ENCODE results near the gene RFTN1. TPM values are rescaled to one million over a fixed set of nuclear protein-coding genes. Genes with fewer than 3 reads are reported as not detected.

Gene RFTN1
- total and polyA plus RNA-seq, 9 of the 15 experiments (the other 6 are each of a cell fraction or from before 2014, with no cell fraction given) = 0.08 to 0.51 (median 0.11) TPM; not detected in 6

DNA sequence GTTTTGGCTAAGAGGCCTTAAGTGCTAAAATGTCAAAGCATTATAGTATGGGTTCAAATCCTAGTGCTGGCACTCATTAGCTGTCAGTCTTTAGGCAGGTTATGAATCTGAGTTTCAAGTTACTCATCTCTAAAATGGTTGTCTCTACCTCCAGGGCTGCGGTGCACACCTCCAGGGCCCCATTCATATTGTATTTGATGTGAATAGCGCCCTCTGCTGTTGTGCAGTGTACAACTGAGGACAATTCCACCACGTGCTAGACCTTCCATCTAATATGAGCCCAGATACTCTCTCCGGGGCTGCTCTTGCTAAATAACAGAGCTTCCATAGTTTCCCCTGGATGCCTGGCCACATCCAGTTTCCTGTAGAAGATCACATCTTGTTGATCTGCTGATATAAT lies 194.2 kb downstream of the RFTN1 start (continued):
- TF ChIP-seq, protein P1, sequence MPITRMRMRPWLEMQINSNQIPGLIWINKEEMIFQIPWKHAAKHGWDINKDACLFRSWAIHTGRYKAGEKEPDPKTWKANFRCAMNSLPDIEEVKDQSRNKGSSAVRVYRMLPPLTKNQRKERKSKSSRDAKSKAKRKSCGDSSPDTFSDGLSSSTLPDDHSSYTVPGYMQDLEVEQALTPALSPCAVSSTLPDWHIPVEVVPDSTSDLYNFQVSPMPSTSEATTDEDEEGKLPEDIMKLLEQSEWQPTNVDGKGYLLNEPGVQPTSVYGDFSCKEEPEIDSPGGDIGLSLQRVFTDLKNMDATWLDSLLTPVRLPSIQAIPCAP (CRISPR knock-in tag; IDR thresholded peaks at IDR 0.05; ENCODE audit: borderline replicate concordance) = no peak
- TF ChIP-seq, protein P2, sequence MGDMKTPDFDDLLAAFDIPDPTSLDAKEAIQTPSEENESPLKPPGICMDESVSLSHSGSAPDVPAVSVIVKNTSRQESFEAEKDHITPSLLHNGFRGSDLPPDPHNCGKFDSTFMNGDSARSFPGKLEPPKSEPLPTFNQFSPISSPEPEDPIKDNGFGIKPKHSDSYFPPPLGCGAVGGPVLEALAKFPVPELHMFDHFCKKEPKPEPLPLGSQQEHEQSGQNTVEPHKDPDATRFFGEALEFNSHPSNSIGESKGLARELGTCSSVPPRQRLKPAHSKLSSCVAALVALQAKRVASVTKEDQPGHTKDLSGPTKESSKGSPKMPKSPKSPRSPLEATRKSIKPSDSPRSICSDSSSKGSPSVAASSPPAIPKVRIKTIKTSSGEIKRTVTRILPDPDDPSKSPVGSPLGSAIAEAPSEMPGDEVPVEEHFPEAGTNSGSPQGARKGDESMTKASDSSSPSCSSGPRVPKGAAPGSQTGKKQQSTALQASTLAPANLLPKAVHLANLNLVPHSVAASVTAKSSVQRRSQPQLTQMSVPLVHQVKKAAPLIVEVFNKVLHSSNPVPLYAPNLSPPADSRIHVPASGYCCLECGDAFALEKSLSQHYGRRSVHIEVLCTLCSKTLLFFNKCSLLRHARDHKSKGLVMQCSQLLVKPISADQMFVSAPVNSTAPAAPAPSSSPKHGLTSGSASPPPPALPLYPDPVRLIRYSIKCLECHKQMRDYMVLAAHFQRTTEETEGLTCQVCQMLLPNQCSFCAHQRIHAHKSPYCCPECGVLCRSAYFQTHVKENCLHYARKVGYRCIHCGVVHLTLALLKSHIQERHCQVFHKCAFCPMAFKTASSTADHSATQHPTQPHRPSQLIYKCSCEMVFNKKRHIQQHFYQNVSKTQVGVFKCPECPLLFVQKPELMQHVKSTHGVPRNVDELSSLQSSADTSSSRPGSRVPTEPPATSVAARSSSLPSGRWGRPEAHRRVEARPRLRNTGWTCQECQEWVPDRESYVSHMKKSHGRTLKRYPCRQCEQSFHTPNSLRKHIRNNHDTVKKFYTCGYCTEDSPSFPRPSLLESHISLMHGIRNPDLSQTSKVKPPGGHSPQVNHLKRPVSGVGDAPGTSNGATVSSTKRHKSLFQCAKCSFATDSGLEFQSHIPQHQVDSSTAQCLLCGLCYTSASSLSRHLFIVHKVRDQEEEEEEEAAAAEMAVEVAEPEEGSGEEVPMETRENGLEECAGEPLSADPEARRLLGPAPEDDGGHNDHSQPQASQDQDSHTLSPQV (IDR thresholded peaks at IDR 0.05) = peak; percentile 79
- no peak for TF ChIP-seq PCBP1 (IDR thresholded peaks at IDR 0.05; ENCODE audit: low read depth, low read length, poor library complexity, severe bottlenecking)
- no peak; the same call in 1 of the 2 replicates for TF ChIP-seq TEAD4 (IDR thresholded peaks at IDR 0.05; ENCODE audit: low read length)
- no peak for TF ChIP-seq TEAD4 (CRISPR knock-in tag; IDR thresholded peaks at IDR 0.05; ENCODE audit: borderline replicate concordance)
- peak; percentile 79 for TF ChIP-seq SMC3 (conservative IDR thresholded peaks at IDR 0.05; ENCODE audit: insufficient read depth, low read depth, low read length)
- TF ChIP-seq SRSF9 (IDR thresholded peaks at IDR 0.05; ENCODE audit: borderline replicate concordance, low read depth, low read length) = no peak
- no peak for TF ChIP-seq WHSC1 (IDR thresholded peaks at IDR 0.05; ENCODE audit: low read length)
- no peak for TF ChIP-seq SMAD1 (IDR thresholded peaks at IDR 0.05; ENCODE audit: low read depth, low read length, partially characterized antibody)
- TF ChIP-seq ZFP30 (CRISPR knock-in tag; IDR thresholded peaks at IDR 0.05; ENCODE audit: borderline replicate concordance) = no peak
- TF ChIP-seq, protein P3, sequence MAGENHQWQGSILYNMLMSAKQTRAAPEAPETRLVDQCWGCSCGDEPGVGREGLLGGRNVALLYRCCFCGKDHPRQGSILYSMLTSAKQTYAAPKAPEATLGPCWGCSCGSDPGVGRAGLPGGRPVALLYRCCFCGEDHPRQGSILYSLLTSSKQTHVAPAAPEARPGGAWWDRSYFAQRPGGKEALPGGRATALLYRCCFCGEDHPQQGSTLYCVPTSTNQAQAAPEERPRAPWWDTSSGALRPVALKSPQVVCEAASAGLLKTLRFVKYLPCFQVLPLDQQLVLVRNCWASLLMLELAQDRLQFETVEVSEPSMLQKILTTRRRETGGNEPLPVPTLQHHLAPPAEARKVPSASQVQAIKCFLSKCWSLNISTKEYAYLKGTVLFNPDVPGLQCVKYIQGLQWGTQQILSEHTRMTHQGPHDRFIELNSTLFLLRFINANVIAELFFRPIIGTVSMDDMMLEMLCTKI (IDR thresholded peaks at IDR 0.05; ENCODE audit: partially characterized antibody) = no peak
- TF ChIP-seq, protein P4, sequence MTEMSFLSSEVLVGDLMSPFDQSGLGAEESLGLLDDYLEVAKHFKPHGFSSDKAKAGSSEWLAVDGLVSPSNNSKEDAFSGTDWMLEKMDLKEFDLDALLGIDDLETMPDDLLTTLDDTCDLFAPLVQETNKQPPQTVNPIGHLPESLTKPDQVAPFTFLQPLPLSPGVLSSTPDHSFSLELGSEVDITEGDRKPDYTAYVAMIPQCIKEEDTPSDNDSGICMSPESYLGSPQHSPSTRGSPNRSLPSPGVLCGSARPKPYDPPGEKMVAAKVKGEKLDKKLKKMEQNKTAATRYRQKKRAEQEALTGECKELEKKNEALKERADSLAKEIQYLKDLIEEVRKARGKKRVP (CRISPR knock-in tag; IDR thresholded peaks at IDR 0.05) = no peak
- no peak for TF ChIP-seq ZKSCAN3 (CRISPR knock-in tag; IDR thresholded peaks at IDR 0.05)
- no peak for TF ChIP-seq SIX5 (IDR thresholded peaks at IDR 0.05; ENCODE audit: borderline replicate concordance in 1 of 2, insufficient read depth in 1 of 2, low read depth in 1 of 2, low read length in 2 of 2)
- peak; percentile 96 for TF ChIP-seq MYC (IDR thresholded peaks at IDR 0.05; ENCODE audit: low read depth, low read length)
- no peak for TF ChIP-seq MYC (CRISPR knock-in tag; IDR thresholded peaks at IDR 0.05; ENCODE audit: borderline replicate concordance, low read depth)
- no peak for TF ChIP-seq TAF15 (IDR thresholded peaks at IDR 0.05; ENCODE audit: low read depth, low read length)
- TF ChIP-seq NEUROD1 (IDR thresholded peaks at IDR 0.05; ENCODE audit: borderline replicate concordance, low read depth, low read length, partially characterized antibody) = no peak
- peak; percentile 49; the same call in 1 of the 2 replicates for TF ChIP-seq ZZZ3 (IDR thresholded peaks at IDR 0.05)
- TF ChIP-seq, protein P5, sequence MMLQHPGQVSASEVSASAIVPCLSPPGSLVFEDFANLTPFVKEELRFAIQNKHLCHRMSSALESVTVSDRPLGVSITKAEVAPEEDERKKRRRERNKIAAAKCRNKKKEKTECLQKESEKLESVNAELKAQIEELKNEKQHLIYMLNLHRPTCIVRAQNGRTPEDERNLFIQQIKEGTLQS (IDR thresholded peaks at IDR 0.05) = no peak
- TF ChIP-seq, protein P5 (CRISPR knock-in tag; conservative IDR thresholded peaks at IDR 0.05) = 0 out of 2 replicates have a peak, but pooled peaks have one; percentile 28
